Measurements from ENCODE around the gene TRABD2B.

TRABD2B gene

GRCh38 chr1:47914952-47915676 lies 82.1 kb downstream of the TRABD2B start:
- Histone ChIP-seq H3K79me2 (ENCODE audit: insufficient read depth, low read length) (no peaks in the 10 kb centered on the region), H3K36me3 (ENCODE audit: low read length) (no peaks in the 10 kb centered on the region), H3K9me2 (replicated peaks; ENCODE audit: insufficient read depth, low read length) (no peaks in the 10 kb centered on the region), H2AFZ (ENCODE audit: low read depth, low read length, severe bottlenecking) (no peak overlapping the region), H3K27me3 (ENCODE audit: low read length) (no peaks in the 10 kb centered on the region), H3F3A (ENCODE audit: insufficient read depth) (no peaks in the 10 kb centered on the region), H4K20me1 (ENCODE audit: low read depth, low read length) (no peaks in the 10 kb centered on the region), H3K4me2 (ENCODE audit: low read depth, low read length, poor library complexity, severe bottlenecking) (no peak overlapping the region), H3K4me3 (ENCODE audit: insufficient read depth, low read length, poor library complexity, severe bottlenecking) (no peak overlapping the region), H3K27ac (ENCODE audit: low read depth, low read length) (no peak overlapping the region), H3K9me3 (ENCODE audit: insufficient read depth, low read length) (no peaks in the 10 kb centered on the region), H3K9ac (ENCODE audit: low read length) (no peak overlapping the region)
- no peak for TF ChIP-seq EZH2phosphoT487 (conservative IDR thresholded peaks at IDR 0.05; ENCODE audit: low read length)
- no peak for TF ChIP-seq CTCF (IDR thresholded peaks at IDR 0.05; ENCODE audit: insufficient read depth, low read length, poor library complexity, severe bottlenecking)

GRCh38 chr1:47914218-47914938 lies 82.8 kb downstream of the TRABD2B start:
- Histone ChIP-seq H3K36me3 (ENCODE audit: low read length) (no peaks in the 10 kb centered on the region), H3K4me3 (ENCODE audit: insufficient read depth, low read length, poor library complexity, severe bottlenecking) (no peak overlapping the region), H3K27ac (ENCODE audit: low read depth, low read length) (no peak overlapping the region), H3F3A (ENCODE audit: insufficient read depth) (no peaks in the 10 kb centered on the region), H2AFZ (ENCODE audit: low read depth, low read length, severe bottlenecking) (no peak overlapping the region), H3K9me3 (ENCODE audit: insufficient read depth, low read length) (no peaks in the 10 kb centered on the region), H3K27me3 (ENCODE audit: low read length) (no peaks in the 10 kb centered on the region), H4K20me1 (ENCODE audit: low read depth, low read length) (no peaks in the 10 kb centered on the region), H3K9ac (ENCODE audit: low read length) (no peak overlapping the region), H3K9me2 (replicated peaks; ENCODE audit: insufficient read depth, low read length) (no peaks in the 10 kb centered on the region), H3K79me2 (ENCODE audit: insufficient read depth, low read length) (no peaks in the 10 kb centered on the region), H3K4me2 (ENCODE audit: low read depth, low read length, poor library complexity, severe bottlenecking) (no peak overlapping the region)
- TF ChIP-seq EZH2phosphoT487 (conservative IDR thresholded peaks at IDR 0.05; ENCODE audit: low read length) = no peak
- no peak for TF ChIP-seq CTCF (IDR thresholded peaks at IDR 0.05; ENCODE audit: insufficient read depth, low read length, poor library complexity, severe bottlenecking)

GRCh38 chr1:47913225-47913823 lies 83.9 kb downstream of the TRABD2B start:
- H3K79me2 ChIP-seq (ENCODE audit: insufficient read depth, low read length) = no peaks in the 10 kb centered on the region
- no peaks in the 10 kb centered on the region for H3K9me3 ChIP-seq (ENCODE audit: insufficient read depth, low read length)
- H4K20me1 ChIP-seq (ENCODE audit: low read depth, low read length) = no peaks in the 10 kb centered on the region
- H3K9ac ChIP-seq (ENCODE audit: low read length) = no peak overlapping the region
- H3K36me3 ChIP-seq (ENCODE audit: low read length) = no peaks in the 10 kb centered on the region
- no peak for TF ChIP-seq CTCF (IDR thresholded peaks at IDR 0.05; ENCODE audit: insufficient read depth, low read length, poor library complexity, severe bottlenecking)
- TF ChIP-seq EZH2phosphoT487 (conservative IDR thresholded peaks at IDR 0.05; ENCODE audit: low read length) = no peak
- no peaks in the 10 kb centered on the region for H3F3A ChIP-seq (ENCODE audit: insufficient read depth)
- H3K4me2 ChIP-seq (ENCODE audit: low read depth, low read length, poor library complexity, severe bottlenecking) = no peak overlapping the region
- no peak overlapping the region for H2AFZ ChIP-seq (ENCODE audit: low read depth, low read length, severe bottlenecking)
- no peaks in the 10 kb centered on the region for H3K9me2 ChIP-seq (replicated peaks; ENCODE audit: insufficient read depth, low read length)
- H3K4me3 ChIP-seq (ENCODE audit: insufficient read depth, low read length, poor library complexity, severe bottlenecking) = no peak overlapping the region
- H3K27ac ChIP-seq (ENCODE audit: low read depth, low read length) = no peak overlapping the region
- H3K27me3 ChIP-seq (ENCODE audit: low read length) = no peaks in the 10 kb centered on the region
